ENCODE measurements around the gene MMP7. TPM values are rescaled to one million over a fixed set of nuclear protein-coding genes. Genes with fewer than 3 reads are reported as not detected.

Gene MMP7
- polyA plus RNA-seq, 1 experiment = not detected

DNA sequence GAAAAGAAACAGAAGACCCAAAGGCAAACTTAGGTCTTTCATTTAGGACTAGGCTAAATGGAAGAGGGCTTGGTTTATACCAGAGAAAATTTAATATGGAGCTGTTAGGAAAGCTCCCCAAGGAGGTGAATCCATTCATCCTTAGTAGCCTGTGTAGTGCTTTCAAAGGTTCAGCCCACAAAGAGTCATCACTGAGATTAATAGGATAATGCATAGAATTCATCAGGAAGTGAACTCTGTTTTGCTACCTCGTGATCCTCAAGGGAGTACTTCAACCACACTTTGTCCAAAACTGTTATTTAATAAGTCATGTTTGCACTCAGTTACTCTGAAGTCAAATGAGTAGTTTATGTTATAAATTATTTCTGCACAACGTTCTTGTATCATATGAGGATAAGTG is 43.3 kb upstream of the MMP7 start:
- Histone ChIP-seq H3K27me3 (ENCODE audit: control insufficient read depth, insufficient read depth, low read length) (no peaks in the 10 kb centered on the region), H3K4me3 (ENCODE audit: low read depth, low read length) (no peak overlapping the region), H3K27ac (ENCODE audit: low read depth, low read length) (no peak overlapping the region), H3K9me3 (ENCODE audit: control insufficient read depth, insufficient read depth, low read length) (peaks cover 1% of the 10 kb centered on the region; the same call in 1 of the 2 replicates)
- DNase-seq (ENCODE audit: low read depth, low spot score) = no peak
- ChIA-PET POLR2A (no interaction called here), CTCF (interaction anchor here (0.8 to 2.2 kb wide), 2 partner anchors 18 to 93 kb away, joined by 3 to 6 read pairs; no protein-coding TSS in a partner anchor)
- TF ChIP-seq CTCF (IDR thresholded peaks at IDR 0.05; ENCODE audit: low read depth, low read length) = no peak

GRCh38 chr11:102572554-102573220 is 42.1 kb upstream of the MMP7 start:
- DNase-seq (ENCODE audit: low read depth, low spot score) = no peak
- no peaks in the 10 kb centered on the region for H3K27me3 ChIP-seq (ENCODE audit: control insufficient read depth, insufficient read depth, low read length)
- CTCF ChIA-PET = interaction anchor here (1.1 to 2.2 kb wide), 2 partner anchors 94 to 279 kb away, joined by 3 to 6 read pairs; no protein-coding TSS in a partner anchor
- H3K4me3 ChIP-seq (ENCODE audit: low read depth, low read length) = no peak overlapping the region
- TF ChIP-seq CTCF (IDR thresholded peaks at IDR 0.05; ENCODE audit: low read depth, low read length) = no peak
- no peak overlapping the region for H3K27ac ChIP-seq (ENCODE audit: low read depth, low read length)
- POLR2A ChIA-PET = no interaction called here
- peaks cover 7% of the 10 kb centered on the region; the same call in 1 of the 2 replicates for H3K9me3 ChIP-seq (ENCODE audit: control insufficient read depth, insufficient read depth, low read length)

GRCh38 chr11:102568851-102569250 is 38.3 kb upstream of the MMP7 start:
- ChIA-PET POLR2A (no interaction called here), CTCF (interaction anchor here (0.9 kb wide), 1 partner anchor 23 kb away, joined by 3 read pairs; no protein-coding TSS in a partner anchor)
- Histone ChIP-seq H3K27me3 (ENCODE audit: control insufficient read depth, insufficient read depth, low read length) (no peaks in the 10 kb centered on the region), H3K27ac (ENCODE audit: low read depth, low read length) (no peak overlapping the region), H3K4me3 (ENCODE audit: low read depth, low read length) (no peak overlapping the region), H3K9me3 (ENCODE audit: control insufficient read depth, insufficient read depth, low read length) (peaks cover 11% of the 10 kb centered on the region; the same call in 1 of the 2 replicates)
- TF ChIP-seq CTCF (IDR thresholded peaks at IDR 0.05; ENCODE audit: low read depth, low read length) = no peak
- no peak for DNase-seq (ENCODE audit: low read depth, low spot score)

GRCh38 chr11:102566112-102566511 is 35.6 kb upstream of the MMP7 start:
- TF ChIP-seq CTCF (IDR thresholded peaks at IDR 0.05; ENCODE audit: low read depth, low read length) = no peak
- no peak overlapping the region for H3K27ac ChIP-seq (ENCODE audit: low read depth, low read length)
- CTCF ChIA-PET = no interaction called here
- no peaks in the 10 kb centered on the region for H3K27me3 ChIP-seq (ENCODE audit: control insufficient read depth, insufficient read depth, low read length)
- no peak overlapping the region for H3K4me3 ChIP-seq (ENCODE audit: low read depth, low read length)
- H3K9me3 ChIP-seq (ENCODE audit: control insufficient read depth, insufficient read depth, low read length) = peaks cover 11% of the 10 kb centered on the region; the same call in 1 of the 2 replicates
- POLR2A ChIA-PET = no interaction called here
- no peak for DNase-seq (ENCODE audit: low read depth, low spot score)

- ChIA-PET CTCF (no interaction called here), POLR2A (no interaction called here)
- no peaks in the 10 kb centered on the region for H3K27me3 ChIP-seq (ENCODE audit: control insufficient read depth, insufficient read depth, low read length)
- peaks cover 11% of the 10 kb centered on the region; the same call in 1 of the 2 replicates for H3K9me3 ChIP-seq (ENCODE audit: control insufficient read depth, insufficient read depth, low read length)
- DNase-seq (ENCODE audit: low read depth, low spot score) = peak; percentile 10
- no peak for TF ChIP-seq CTCF (IDR thresholded peaks at IDR 0.05; ENCODE audit: low read depth, low read length)
- no peak overlapping the region for H3K4me3 ChIP-seq (ENCODE audit: low read depth, low read length)
- no peak overlapping the region for H3K27ac ChIP-seq (ENCODE audit: low read depth, low read length)
Measured at GRCh38 chr11:102564110-102564509, 33.6 kb upstream of the MMP7 start.

All from AG04450 (cell line).